CD4-positive, alpha-beta T cell (primary cell): ENCODE measurements around the gene MEIS1. TPM values are rescaled to one million over a fixed set of nuclear protein-coding genes. Genes with fewer than 3 reads are reported as not detected.

Experiments
- ATAC-seq: fragments of 200-7000 bp; cut with Tn5 transposase; one replicate; pipeline ENCODE4 v1.10.0; 2022; ENCODE audit warnings: mild to moderate bottlenecking; ENCODE audit not compliant: poor library complexity
- CTCF ChIA-PET: fragments of 350-600 bp; sonication (Branson Sonifier 250); formaldehyde crosslinking; loops from one replicate; lab custom pipeline; 2021; ENCODE audit warnings: antibody characterized with exemption, inconsistent platforms; lab: Charles Lee
- POLR2A ChIA-PET: fragments of 350-600 bp; sonication (Branson Sonifier 250); formaldehyde crosslinking; loops from one replicate; lab custom pipeline; 2021; ENCODE audit warnings: antibody characterized with exemption, inconsistent platforms; lab: Charles Lee
- DNase-seq, 14 experiments: peaks; one replicate each; pipeline ENCODE4 v3.0.0-alpha.2; 2013 to 2020; ENCODE audit warnings: mixed read lengths in 2 of 14
- H3K27ac ChIP-seq, 2 donors: one replicate each; pipeline versions ENCODE4 v1.5.1 to v1.7.0; 2013; ENCODE audit warnings: low read length in 2 of 2, low read depth in 1 of 2, mild to moderate bottlenecking in 1 of 2
- H3K27me3 ChIP-seq, 2 experiments: 1 replicate in 1 of 2; 2 replicates in 1 of 2; pipeline versions ENCODE4 v1.6.1 to v1.7.0; 2013; ENCODE audit warnings: low read length in 2 of 2, control low read depth in 1 of 2, mild to moderate bottlenecking in 1 of 2, moderate library complexity in 1 of 2; ENCODE audit not compliant: insufficient read depth in 2 of 2, control insufficient read depth in 1 of 2
- H3K36me3 ChIP-seq: one replicate; pipeline ENCODE4 v1.6.1; 2013; ENCODE audit warnings: low read length, control low read depth; ENCODE audit not compliant: insufficient read depth
- H3K4me1 ChIP-seq: one replicate; pipeline ENCODE4 v1.6.1; 2013; ENCODE audit warnings: low read length, control low read depth; ENCODE audit not compliant: insufficient read depth
- H3K4me3 ChIP-seq: one replicate; pipeline ENCODE4 v1.5.1; 2013; ENCODE audit warnings: mild to moderate bottlenecking, low read length, moderate library complexity
- H3K9me3 ChIP-seq, 2 experiments: 1 replicate in 1 of 2; 2 replicates in 1 of 2; pipeline versions ENCODE4 v1.6.1 to v1.7.0; 2013; ENCODE audit warnings: low read length in 2 of 2, mild to moderate bottlenecking in 2 of 2, control low read depth in 1 of 2, moderate library complexity in 1 of 2; ENCODE audit not compliant: control insufficient read depth in 1 of 2, insufficient read depth in 1 of 2
- H3K27ac Mint-ChIP-seq: one replicate; pipeline ENCODE4 v1.8.0; 2020; ENCODE audit warnings: mixed read lengths
- H3K27me3 Mint-ChIP-seq: one replicate; pipeline ENCODE4 v1.8.0; 2021; ENCODE audit warnings: mixed read lengths
- H3K36me3 Mint-ChIP-seq: one replicate; pipeline ENCODE4 v1.8.0; 2021; ENCODE audit warnings: low read depth, mixed read lengths
- H3K4me1 Mint-ChIP-seq: one replicate; pipeline ENCODE4 v1.8.0; 2021; ENCODE audit warnings: low read depth, mixed read lengths
- H3K4me3 Mint-ChIP-seq: one replicate; pipeline ENCODE4 v1.8.0; 2020; ENCODE audit warnings: mild to moderate bottlenecking, mixed read lengths
- H3K9me3 Mint-ChIP-seq: one replicate; pipeline ENCODE4 v1.8.0; 2020; ENCODE audit warnings: mixed read lengths
- CTCF ChIP-seq: fragments of 200-600 bp; IDR thresholded peaks from one replicate; pipeline ENCODE4 v1.8.0; 2022; ENCODE audit warnings: antibody characterized with exemption, mild to moderate bottlenecking
- intact Hi-C, 2 experiments: fragments of 100-400 bp; cut with DNase I in 1 of 2; cut with micrococcal nuclease in 1 of 2; formaldehyde crosslinking; loops; one replicate each; pipeline versions ENCODE4 v1.15.1 to v1.9.0; 2023 to 2025; cut with DNase I, micrococcal nuclease
- total RNA-seq, 174 experiments: library from RNA in 2 of 174; stranded (reverse) in 2 of 174; gene quantifications; one replicate each; pipeline ENCODE4 v1.2.3 and lab custom pipeline; 2021 to 2026

MEIS1 gene
- total RNA-seq, 2 experiments from 2014 or later: not detected

GRCh38 chr2:66602341-66602740 lies 167.4 kb downstream of the MEIS1 start:
- ChIA-PET CTCF (no interaction called here), POLR2A (no interaction called here)
- H3K27ac ChIP-seq: no peak overlapping the region
- no peak for ATAC-seq
- no peak for DNase-seq
- H3K4me1 Mint-ChIP-seq: no peaks in the 10 kb centered on the region
- no peak overlapping the region for H3K4me3 Mint-ChIP-seq
- H3K4me1 ChIP-seq: no peaks in the 10 kb centered on the region
- H3K27me3 ChIP-seq: no peaks in the 10 kb centered on the region
- H3K36me3 ChIP-seq: no peaks in the 10 kb centered on the region
- no peak overlapping the region for H3K4me3 ChIP-seq
- intact Hi-C loops: no loop called here
- H3K27me3 Mint-ChIP-seq: no peaks in the 10 kb centered on the region
- peaks cover 2% of the 10 kb centered on the region for H3K9me3 Mint-ChIP-seq
- no peak for TF ChIP-seq CTCF
- H3K27ac Mint-ChIP-seq: no peak overlapping the region
- H3K9me3 ChIP-seq: peaks cover 0 to 3% of the 10 kb centered on the region in 2 experiments
- no peaks in the 10 kb centered on the region for H3K36me3 Mint-ChIP-seq

- CTCF ChIA-PET: no interaction called here
- Mint-ChIP-seq H3K4me3 (no peak overlapping the region), H3K9me3 (no peaks in the 10 kb centered on the region), H3K27me3 (no peaks in the 10 kb centered on the region), H3K4me1 (no peaks in the 10 kb centered on the region), H3K36me3 (no peaks in the 10 kb centered on the region), H3K27ac (no peak overlapping the region)
- DNase-seq (no peak), ATAC-seq (no peak)
- Histone ChIP-seq H3K27me3 (no peaks in the 10 kb centered on the region), H3K4me1 (no peaks in the 10 kb centered on the region), H3K9me3 (no peaks in the 10 kb centered on the region), H3K4me3 (no peak overlapping the region), H3K27ac (no peak overlapping the region), H3K36me3 (no peaks in the 10 kb centered on the region)
- TF ChIP-seq CTCF: no peak
- POLR2A ChIA-PET: no interaction called here
- intact Hi-C loops: no loop called here
These were observed 169.4 kb downstream of the MEIS1 start for GRCh38 chr2:66604326-66604725.

GRCh38 chr2:66604976-66605375 lies 170.1 kb downstream of the MEIS1 start:
- CTCF ChIA-PET: no interaction called here

More at GRCh38 chr2:66604976-66605375, 170.1 kb downstream of the MEIS1 start:
- Mint-ChIP-seq H3K4me3 (no peak overlapping the region), H3K4me1 (no peaks in the 10 kb centered on the region), H3K9me3 (no peaks in the 10 kb centered on the region), H3K36me3 (no peaks in the 10 kb centered on the region), H3K27me3 (no peaks in the 10 kb centered on the region), H3K27ac (no peak overlapping the region)
- ATAC-seq (no peak), DNase-seq (no peak)
- H3K4me3 ChIP-seq: no peak overlapping the region
- H3K27ac ChIP-seq: no peak overlapping the region
- intact Hi-C loops: no loop called here
- no peaks in the 10 kb centered on the region for H3K9me3 ChIP-seq
- H3K27me3 ChIP-seq: no peaks in the 10 kb centered on the region
- POLR2A ChIA-PET: no interaction called here
- H3K36me3 ChIP-seq: no peaks in the 10 kb centered on the region
- no peaks in the 10 kb centered on the region for H3K4me1 ChIP-seq
- no peak for TF ChIP-seq CTCF
